HG03280 (cell line): ENCODE data around the gene SEMA4B.
"Not testable (repeated sequence)": the region's sequence is repeated elsewhere in the genome, so short reads cannot be mapped to it uniquely, and the experiment has no call there.

Experiments used
- ATAC-seq: cut with Tn5 transposase; IDR thresholded peaks from one replicate; pipeline ENCODE4 v1.9.1; 2021; ENCODE audit warnings: mild to moderate bottlenecking, moderate library complexity; ENCODE audit not compliant: unreplicated experiment

Gene SEMA4B, protein sequence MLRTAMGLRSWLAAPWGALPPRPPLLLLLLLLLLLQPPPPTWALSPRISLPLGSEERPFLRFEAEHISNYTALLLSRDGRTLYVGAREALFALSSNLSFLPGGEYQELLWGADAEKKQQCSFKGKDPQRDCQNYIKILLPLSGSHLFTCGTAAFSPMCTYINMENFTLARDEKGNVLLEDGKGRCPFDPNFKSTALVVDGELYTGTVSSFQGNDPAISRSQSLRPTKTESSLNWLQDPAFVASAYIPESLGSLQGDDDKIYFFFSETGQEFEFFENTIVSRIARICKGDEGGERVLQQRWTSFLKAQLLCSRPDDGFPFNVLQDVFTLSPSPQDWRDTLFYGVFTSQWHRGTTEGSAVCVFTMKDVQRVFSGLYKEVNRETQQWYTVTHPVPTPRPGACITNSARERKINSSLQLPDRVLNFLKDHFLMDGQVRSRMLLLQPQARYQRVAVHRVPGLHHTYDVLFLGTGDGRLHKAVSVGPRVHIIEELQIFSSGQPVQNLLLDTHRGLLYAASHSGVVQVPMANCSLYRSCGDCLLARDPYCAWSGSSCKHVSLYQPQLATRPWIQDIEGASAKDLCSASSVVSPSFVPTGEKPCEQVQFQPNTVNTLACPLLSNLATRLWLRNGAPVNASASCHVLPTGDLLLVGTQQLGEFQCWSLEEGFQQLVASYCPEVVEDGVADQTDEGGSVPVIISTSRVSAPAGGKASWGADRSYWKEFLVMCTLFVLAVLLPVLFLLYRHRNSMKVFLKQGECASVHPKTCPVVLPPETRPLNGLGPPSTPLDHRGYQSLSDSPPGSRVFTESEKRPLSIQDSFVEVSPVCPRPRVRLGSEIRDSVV

DNA sequence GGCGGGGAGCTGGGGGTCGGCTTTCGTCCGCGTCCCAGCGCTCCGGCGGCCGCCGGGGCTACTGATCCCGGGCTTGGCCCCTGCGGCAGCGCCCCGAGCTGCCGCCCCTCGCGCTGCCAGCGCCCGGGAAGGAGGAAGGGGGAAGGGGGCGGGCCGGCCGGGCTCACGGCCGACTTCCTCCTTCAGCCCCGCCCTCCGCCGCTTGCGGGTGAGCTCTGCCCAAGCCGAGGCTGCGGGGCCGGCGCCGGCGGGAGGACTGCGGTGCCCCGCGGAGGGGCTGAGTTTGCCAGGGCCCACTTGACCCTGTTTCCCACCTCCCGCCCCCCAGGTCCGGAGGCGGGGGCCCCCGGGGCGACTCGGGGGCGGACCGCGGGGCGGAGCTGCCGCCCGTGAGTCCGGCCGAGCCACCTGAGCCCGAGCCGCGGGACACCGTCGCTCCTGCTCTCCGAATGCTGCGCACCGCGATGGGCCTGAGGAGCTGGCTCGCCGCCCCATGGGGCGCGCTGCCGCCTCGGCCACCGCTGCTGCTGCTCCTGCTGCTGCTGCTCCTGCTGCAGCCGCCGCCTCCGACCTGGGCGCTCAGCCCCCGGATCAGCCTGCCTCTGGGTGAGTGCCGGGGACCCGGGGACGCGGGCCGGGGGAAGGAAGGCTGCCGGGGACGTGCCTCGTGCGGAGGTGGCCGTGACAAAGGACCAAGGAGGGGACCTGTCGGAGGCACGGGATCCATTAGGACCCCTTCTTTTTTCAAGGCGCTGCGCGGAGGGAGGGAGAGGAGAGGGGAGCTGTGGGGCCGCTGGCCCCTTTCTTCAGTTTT lies at the start of gene SEMA4B:
Gene SEMA4B (plus strand): TSS at position 201 of the 814 bp plus-strand sequence. CDS start 249 bp downstream, at position 450.
- peak; percentile 74 for ATAC-seq

GRCh38 chr15:90151989-90152645 lies 49.0 kb upstream of the SEMA4B start:
- ATAC-seq = no peak

DNA sequence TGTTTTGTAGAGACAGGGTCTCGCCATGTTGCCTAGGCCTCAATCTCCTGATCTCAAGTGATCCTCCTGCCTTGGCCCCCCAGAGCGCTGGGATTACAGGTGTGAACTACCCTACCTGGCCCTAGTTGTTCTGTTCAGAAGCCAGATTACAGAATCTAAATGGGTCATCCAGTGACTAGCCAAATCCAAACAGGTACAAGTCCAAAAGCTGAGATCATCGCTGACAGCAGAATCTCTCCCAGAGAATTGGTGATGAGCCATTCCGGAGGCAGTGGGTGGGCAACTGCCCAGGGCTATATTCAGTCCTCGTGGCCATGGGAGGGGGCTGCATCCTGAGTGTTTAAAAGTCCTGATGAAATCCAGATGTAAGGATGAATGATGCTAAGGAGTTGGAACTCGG lies 47.5 kb upstream of the SEMA4B start:
- ATAC-seq = no peak

- no peak for ATAC-seq
Observed at GRCh38 chr15:90154246-90154645, 46.9 kb upstream of the SEMA4B start.

- no peak for ATAC-seq
Observed at GRCh38 chr15:90154861-90155626, 46.1 kb upstream of the SEMA4B start.

DNA sequence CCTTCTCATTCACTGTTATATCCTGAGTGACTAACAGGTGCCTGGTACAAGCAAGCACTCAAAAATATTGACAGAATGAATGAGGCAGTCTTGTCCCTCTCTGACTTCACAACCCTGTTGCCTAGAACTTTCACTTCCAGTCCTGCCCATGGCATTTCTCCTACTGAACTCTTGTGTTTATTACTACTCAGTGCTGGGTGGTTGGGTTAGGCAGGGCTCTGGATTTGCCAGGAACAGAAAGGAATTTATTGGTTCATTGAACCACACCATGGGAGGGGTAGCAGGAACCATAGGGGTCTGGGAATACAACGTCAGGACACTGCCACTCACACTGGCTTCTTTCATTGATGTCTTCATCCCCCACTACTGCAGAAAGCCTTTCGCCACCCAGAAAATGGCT lies 41.9 kb upstream of the SEMA4B start:
- ATAC-seq = no peak

DNA sequence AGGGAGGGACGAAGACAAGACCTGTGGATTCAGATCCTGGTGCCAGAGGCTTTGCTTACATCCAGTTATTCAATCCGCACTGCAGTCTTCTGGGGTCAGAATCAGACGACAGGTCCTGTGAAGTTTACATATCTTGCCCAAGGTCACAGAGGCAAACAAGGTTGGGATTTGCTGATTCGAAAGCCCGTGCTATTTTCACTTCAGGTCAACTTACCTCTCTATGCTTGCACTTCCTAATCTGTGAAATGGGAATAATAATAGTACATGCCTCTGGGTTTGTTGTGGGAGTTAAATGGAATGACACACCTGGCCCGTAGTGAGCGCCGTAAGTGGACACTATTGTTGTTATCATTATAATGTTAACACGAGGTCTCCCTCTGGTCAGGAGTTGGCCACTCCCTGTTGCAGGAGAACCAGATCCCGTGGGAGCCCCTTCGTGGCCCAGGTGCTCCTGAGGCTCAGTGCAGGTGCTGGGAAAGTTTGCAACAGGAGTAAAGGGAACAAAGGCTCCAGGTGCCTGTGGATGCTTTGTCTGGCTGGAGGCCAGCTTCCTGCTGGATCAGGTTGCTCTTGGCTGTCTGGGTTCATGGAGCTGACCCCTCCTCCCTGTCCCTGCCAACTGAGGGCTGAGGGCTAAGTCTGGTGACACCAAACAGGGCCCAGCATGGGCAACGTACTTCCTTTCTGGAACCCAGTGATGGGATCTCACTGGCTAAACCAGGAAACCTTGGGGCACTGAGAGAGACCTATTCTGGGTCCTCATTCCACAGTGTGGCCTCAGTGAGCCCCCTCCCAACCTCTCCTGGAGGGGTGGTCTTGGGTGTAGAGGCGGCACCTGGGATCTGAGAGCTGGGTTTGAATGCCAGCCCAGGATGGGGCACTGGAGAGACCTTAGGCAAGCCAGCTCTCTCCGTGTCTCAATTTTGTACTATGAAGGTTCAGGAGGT lies 40.1 kb upstream of the SEMA4B start:
- ATAC-seq = no peak

DNA sequence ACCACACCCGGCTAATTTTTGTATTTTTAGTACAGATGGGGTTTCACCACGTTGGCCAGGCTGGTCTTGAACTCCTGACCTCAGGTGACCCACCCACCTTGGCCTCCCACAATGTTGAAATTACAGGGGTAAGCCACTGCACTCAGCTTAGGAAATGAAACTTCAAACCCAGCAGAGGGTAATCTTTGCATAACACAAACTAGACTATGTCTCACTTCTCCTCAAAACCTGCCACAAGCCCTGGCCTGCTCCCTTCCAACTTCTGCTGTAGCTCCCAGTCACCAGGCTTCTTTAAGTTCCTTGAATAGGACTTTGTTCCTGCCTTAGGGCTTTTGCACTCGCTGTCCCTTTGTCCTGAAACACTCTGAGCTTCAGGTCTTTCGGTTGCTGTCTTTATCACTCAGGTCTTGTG lies 39.2 kb upstream of the SEMA4B start:
- peak; percentile 62 for ATAC-seq

DNA sequence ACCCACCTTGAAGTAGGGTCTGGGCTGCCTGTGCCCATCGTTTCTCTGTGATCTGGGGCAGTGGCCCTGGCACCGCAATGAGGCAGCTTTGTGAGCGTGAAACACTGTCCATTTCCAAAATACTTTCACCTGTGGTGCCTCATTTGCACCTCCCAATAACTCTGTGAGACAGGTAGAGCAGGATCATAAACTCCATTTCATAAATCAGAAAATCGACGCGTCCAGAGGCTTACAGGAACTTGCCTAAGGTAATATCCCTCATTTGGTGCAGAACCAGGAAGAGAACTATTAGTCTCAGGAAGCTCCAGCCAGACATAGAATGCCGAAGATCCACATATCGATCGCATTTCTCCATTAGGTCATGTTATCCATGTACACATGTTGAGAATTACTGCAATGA lies 38.2 kb upstream of the SEMA4B start:
- ATAC-seq = no peak

DNA sequence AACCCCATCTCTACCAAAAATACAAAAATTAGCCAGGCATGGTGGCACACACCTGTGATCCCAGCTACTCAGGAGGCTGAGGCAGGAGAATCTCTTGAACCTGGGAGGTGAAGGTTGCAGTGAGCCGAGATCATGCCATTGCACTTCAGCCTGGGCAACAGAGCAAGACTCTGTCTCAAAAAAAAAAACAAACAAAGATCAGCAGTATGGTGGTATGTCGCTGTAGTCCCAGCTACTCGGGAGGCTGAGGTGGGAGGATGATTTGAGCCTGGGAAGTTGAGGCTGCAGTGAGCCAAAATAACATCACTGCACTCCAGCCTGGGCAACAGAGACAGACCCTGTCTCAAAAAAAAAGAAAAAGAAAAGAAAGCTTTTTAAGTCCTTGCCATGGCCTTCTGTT lies 36.9 kb upstream of the SEMA4B start:
- not testable (repeated sequence) for ATAC-seq

DNA sequence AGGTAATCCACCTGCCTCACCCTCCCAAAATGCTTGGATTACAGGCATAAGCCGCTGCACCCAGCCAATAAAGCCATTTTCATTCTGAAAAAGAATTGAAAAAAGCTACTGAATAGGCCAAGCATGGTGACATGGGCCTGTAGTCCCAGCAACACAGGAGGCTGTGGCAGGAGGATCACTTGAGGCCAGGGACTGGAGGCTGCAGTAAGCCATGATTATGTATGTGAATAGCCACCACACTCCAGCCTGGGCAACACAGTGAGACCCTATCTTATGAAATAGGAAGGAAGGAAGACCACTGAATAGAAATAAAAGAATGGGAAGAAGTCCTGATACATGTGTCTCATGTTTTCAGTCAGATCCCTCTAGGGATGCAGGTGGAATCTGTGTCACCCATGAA lies 36.0 kb upstream of the SEMA4B start:
- ATAC-seq = no peak

- no peak for ATAC-seq
Observed at GRCh38 chr15:90165659-90166489, 35.3 kb upstream of the SEMA4B start.

GRCh38 chr15:90167121-90167520 lies 34.0 kb upstream of the SEMA4B start:
- no peak for ATAC-seq

GRCh38 chr15:90171623-90172022 lies 29.5 kb upstream of the SEMA4B start:
- no peak for ATAC-seq

DNA sequence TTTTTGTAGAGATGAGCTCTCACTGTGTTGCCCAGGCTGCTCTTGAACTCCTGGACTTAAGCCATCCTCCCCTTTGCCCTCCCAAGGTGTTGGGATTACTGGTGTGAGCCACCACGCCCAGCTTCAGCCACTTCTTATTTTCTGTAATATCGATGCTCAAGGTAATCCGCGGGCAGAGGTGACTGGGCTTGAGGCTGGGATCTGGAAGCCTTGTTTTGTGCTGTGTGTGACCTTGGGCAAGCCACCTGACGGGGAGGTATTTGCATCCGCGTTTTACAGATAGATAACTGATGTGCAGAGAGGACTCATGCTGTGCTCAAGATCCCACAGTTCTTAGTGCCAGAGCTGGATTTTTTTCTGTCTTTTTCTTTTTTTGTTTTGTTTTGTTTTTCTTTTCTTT lies 27.8 kb upstream of the SEMA4B start:
- ATAC-seq = no peak

- no peak for ATAC-seq
Observed at GRCh38 chr15:90174140-90174875, 26.8 kb upstream of the SEMA4B start.

GRCh38 chr15:90177012-90177411 lies 24.1 kb upstream of the SEMA4B start:
- no peak for ATAC-seq
